GM23338 (cell line): ENCODE results near the gene PRC1. TPM values are rescaled to one million over a fixed set of nuclear protein-coding genes. Genes with fewer than 3 reads are reported as not detected.

Source experiments
- ATAC-seq: fragments of 200-7000 bp; cut with Tn5 transposase; 3 replicates; pipeline ENCODE4 v1.9.1; 2020
- DNase-seq: peaks from one replicate; pipeline ENCODE4 v3.0.0-alpha.2; 2015; ENCODE audit warnings: low spot score
- H2AFZ ChIP-seq: fragments of 200-600 bp; sonication (generic); 2 replicates; pipeline ENCODE4 v1.8.0; 2016; ENCODE audit warnings: antibody characterized with exemption, mild to moderate bottlenecking, moderate library complexity
- H3F3A ChIP-seq: fragments of 200-600 bp; sonication (generic); replicated peaks from 2 replicates; pipeline ENCODE4 v1.8.0; 2017; ENCODE audit warnings: antibody characterized with exemption, mixed run types, low read depth
- H3K27ac ChIP-seq: fragments of 200-600 bp; sonication (generic); 2 replicates; pipeline ENCODE4 v1.6.1; 2016; ENCODE audit warnings: low read depth
- H3K27me3 ChIP-seq: fragments of 200-600 bp; sonication (generic); 2 replicates; pipeline ENCODE4 v1.8.0; 2016; ENCODE audit warnings: mild to moderate bottlenecking, mixed run types, moderate library complexity; ENCODE audit not compliant: insufficient read depth
- H3K36me3 ChIP-seq: fragments of 200-600 bp; sonication (generic); 2 replicates; pipeline ENCODE4 v1.8.0; 2016; ENCODE audit warnings: mild to moderate bottlenecking; ENCODE audit not compliant: insufficient read depth
- H3K4me1 ChIP-seq: fragments of 200-600 bp; sonication (generic); 2 replicates; pipeline ENCODE4 v1.8.0; 2016; ENCODE audit warnings: mild to moderate bottlenecking, moderate library complexity; ENCODE audit not compliant: insufficient read depth
- H3K4me2 ChIP-seq: fragments of 200-600 bp; sonication (generic); 2 replicates; pipeline ENCODE4 v1.7.1; 2017; ENCODE audit warnings: mixed run types
- H3K4me3 ChIP-seq: fragments of 200-600 bp; sonication (generic); 2 replicates; pipeline ENCODE4 v1.6.1; 2016; ENCODE audit warnings: mixed run types
- H3K79me2 ChIP-seq: fragments of 200-600 bp; sonication (generic); replicated peaks from 2 replicates; pipeline ENCODE4 v1.8.0; 2017; ENCODE audit warnings: mild to moderate bottlenecking; ENCODE audit not compliant: insufficient read depth
- H3K9me2 ChIP-seq: fragments of 200-600 bp; sonication (generic); 2 replicates; pipeline ENCODE4 v1.8.0; 2017; ENCODE audit not compliant: insufficient read depth
- H4K20me1 ChIP-seq: fragments of 200-600 bp; sonication (generic); replicated peaks from 2 replicates; pipeline ENCODE4 v1.8.0; 2017; ENCODE audit warnings: mild to moderate bottlenecking; ENCODE audit not compliant: insufficient read depth
- H3K27ac Mint-ChIP-seq: 2 replicates; pipeline ENCODE4 v1.8.0; 2020; ENCODE audit warnings: inconsistent platforms, mild to moderate bottlenecking, moderate library complexity, mixed read lengths
- H3K27me3 Mint-ChIP-seq: 3 replicates; pipeline ENCODE4 v1.8.0; 2022; ENCODE audit warnings: low read depth, mild to moderate bottlenecking, moderate library complexity, mixed read lengths, inconsistent platforms; ENCODE audit not compliant: insufficient read depth, poor library complexity
- H3K36me3 Mint-ChIP-seq: 3 replicates; pipeline ENCODE4 v1.8.0; 2021; ENCODE audit warnings: low read depth, mild to moderate bottlenecking, inconsistent platforms, moderate library complexity, mixed read lengths
- H3K4me1 Mint-ChIP-seq: 3 replicates; pipeline ENCODE4 v1.8.0; 2020; ENCODE audit warnings: mild to moderate bottlenecking, inconsistent platforms, mixed read lengths
- H3K4me3 Mint-ChIP-seq: 3 replicates; pipeline ENCODE4 v1.8.0; 2021; ENCODE audit warnings: moderate library complexity, mild to moderate bottlenecking, inconsistent platforms, mixed read lengths
- H3K9me3 Mint-ChIP-seq: 3 replicates; pipeline ENCODE4 v1.8.0; 2020; ENCODE audit warnings: moderate library complexity, mild to moderate bottlenecking, inconsistent platforms, mixed read lengths
- CREB1 ChIP-seq: fragments of 250-450 bp; sonication (Bioruptor Pico); IDR thresholded peaks from 2 replicates; pipeline ENCODE4 v1.5.0; 2020; ENCODE audit warnings: low read depth, mild to moderate bottlenecking, moderate library complexity
- EZH2 ChIP-seq: fragments of 200-600 bp; sonication (generic); IDR thresholded peaks from one replicate; pipeline ENCODE4 v1.8.0; 2017; ENCODE audit warnings: antibody characterized with exemption, mild to moderate bottlenecking, low read depth; ENCODE audit not compliant: unreplicated experiment
- EZH2phosphoT487 ChIP-seq: fragments of 200-600 bp; sonication (generic); IDR thresholded peaks from one replicate; pipeline ENCODE4 v1.8.1; 2018; ENCODE audit warnings: antibody characterized with exemption; ENCODE audit not compliant: unreplicated experiment
- JUNB ChIP-seq: IDR thresholded peaks from one replicate; pipeline ENCODE4 v1.6.1; 2016; ENCODE audit warnings: antibody characterized with exemption; ENCODE audit not compliant: unreplicated experiment
- NANOG ChIP-seq: IDR thresholded peaks from 2 replicates; pipeline ENCODE4 v1.6.1; 2016; ENCODE audit warnings: antibody characterized with exemption, borderline replicate concordance
- POLR2AphosphoS5 ChIP-seq: IDR thresholded peaks from 2 replicates; pipeline ENCODE4 v1.6.1; 2016; ENCODE audit warnings: antibody characterized with exemption, low read depth
- STAT1 ChIP-seq: IDR thresholded peaks from one replicate; pipeline ENCODE4 v1.6.1; 2016; ENCODE audit warnings: antibody characterized with exemption; ENCODE audit not compliant: unreplicated experiment
- ZNF114 ChIP-seq: fragments of 250-450 bp; sonication (Bioruptor Pico); IDR thresholded peaks from 2 replicates; pipeline ENCODE4 v1.5.0; 2020; ENCODE audit warnings: mild to moderate bottlenecking, moderate library complexity
- ZNF331 ChIP-seq: fragments of 250-450 bp; sonication (Bioruptor Pico); IDR thresholded peaks from 2 replicates; pipeline ENCODE4 v1.5.0; 2020; ENCODE audit warnings: low read depth, mild to moderate bottlenecking, moderate library complexity
- polyA plus RNA-seq: library from polyadenylated mRNA; unstranded; fragments of >200 nt; fragmentation: Nextera tagmentation; extraction: Ambion mirVana; gene quantifications from 2 replicates; pipeline ENCODE4 v1.2.1, GENCODE V29; 2016
- total RNA-seq: library from RNA; depleted of rRNA; stranded (reverse); fragments of >200 nt; shearing (Covaris generic); gene quantifications from 2 replicates; pipeline ENCODE4 v1.2.3, GENCODE V29; 2014
- TF ChIP-seq, protein P1 (sequence below): fragments of 250-450 bp; sonication (Bioruptor Pico); IDR thresholded peaks from 2 replicates; pipeline ENCODE4 v1.5.0; 2020; ENCODE audit warnings: mild to moderate bottlenecking, moderate library complexity
- TF ChIP-seq, protein P2 (sequence below), 2 experiments: fragments of 200-600 bp in 1 of 2; sonication (generic) in 1 of 2; conservative IDR thresholded peaks; 2 replicates each; pipeline versions ENCODE4 v1.5.1 to v1.6.1; 2016 to 2017; ENCODE audit warnings: antibody characterized with exemption in 2 of 2, low read depth in 2 of 2, mild to moderate bottlenecking in 2 of 2, moderate library complexity in 1 of 2
- TF ChIP-seq, protein P3 (sequence below): IDR thresholded peaks from 2 replicates; pipeline ENCODE4 v1.6.1; 2016; ENCODE audit warnings: antibody characterized with exemption
- TF ChIP-seq, protein P4 (sequence below): IDR thresholded peaks from one replicate; pipeline ENCODE4 v1.6.1; 2018; ENCODE audit warnings: antibody characterized with exemption; ENCODE audit not compliant: unreplicated experiment

The PRC1 gene
- total and polyA plus RNA-seq, 2 experiments from 2014 or later = 102 to 150 TPM

DNA sequence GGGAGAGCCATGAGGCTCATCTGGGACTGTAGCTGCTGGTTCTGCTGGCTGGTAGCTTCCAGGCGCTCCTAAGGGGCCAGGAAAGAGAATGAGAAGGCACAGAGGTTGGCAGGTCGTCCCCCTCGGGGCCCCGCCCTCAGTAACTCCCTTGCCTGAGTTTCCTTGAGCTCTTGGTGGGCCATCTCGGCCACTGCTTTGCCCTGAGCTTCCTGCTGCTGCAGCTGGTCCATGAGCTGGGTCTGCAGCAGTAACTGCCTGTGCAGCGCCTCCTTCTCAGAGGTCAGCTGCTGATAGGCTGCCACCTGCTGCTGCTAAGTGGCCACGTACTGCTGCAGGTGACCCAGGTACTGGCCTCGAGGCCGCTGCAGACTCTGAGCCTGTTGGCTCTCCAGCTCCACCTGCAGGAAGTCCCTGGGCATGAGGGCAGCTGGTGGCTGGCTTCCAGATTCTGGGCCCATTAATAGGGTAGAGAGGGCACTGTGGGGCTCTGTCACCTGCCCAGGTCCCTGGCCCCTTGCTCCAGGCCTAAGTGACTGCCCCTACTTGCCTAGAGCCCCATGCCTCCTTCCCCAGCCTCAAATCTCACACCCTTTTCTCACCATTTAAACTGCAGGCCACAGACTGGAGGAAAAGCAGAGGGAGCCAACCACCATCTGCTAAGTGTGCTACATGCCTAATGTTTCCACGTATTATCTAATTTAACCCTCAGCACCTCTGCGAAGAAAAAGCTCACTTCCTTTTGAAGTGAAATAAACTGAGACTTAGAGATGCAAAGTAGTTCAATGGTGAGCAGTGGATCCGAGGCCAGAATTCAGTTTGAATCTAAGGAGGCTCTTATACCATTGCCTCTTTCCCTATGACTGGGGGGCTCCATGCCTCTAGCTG lies 38.8 kb upstream of the PRC1 start:
- Histone ChIP-seq H3K4me3 (peak overlapping the region; percentile 28; the same call in 1 of the 2 replicates), H4K20me1 (no peaks in the 10 kb centered on the region), H3K79me2 (no peaks in the 10 kb centered on the region), H3K27ac (no peak overlapping the region), H3K36me3 (no peaks in the 10 kb centered on the region), H3K4me2 (peak overlapping the region; percentile 66; the same call in 1 of the 2 replicates), H3F3A (no peaks in the 10 kb centered on the region), H3K27me3 (no peaks in the 10 kb centered on the region), H2AFZ (peak overlapping the region; percentile 83), H3K4me1 (no peaks in the 10 kb centered on the region), H3K9me2 (no peaks in the 10 kb centered on the region)
- TF ChIP-seq, protein P1, sequence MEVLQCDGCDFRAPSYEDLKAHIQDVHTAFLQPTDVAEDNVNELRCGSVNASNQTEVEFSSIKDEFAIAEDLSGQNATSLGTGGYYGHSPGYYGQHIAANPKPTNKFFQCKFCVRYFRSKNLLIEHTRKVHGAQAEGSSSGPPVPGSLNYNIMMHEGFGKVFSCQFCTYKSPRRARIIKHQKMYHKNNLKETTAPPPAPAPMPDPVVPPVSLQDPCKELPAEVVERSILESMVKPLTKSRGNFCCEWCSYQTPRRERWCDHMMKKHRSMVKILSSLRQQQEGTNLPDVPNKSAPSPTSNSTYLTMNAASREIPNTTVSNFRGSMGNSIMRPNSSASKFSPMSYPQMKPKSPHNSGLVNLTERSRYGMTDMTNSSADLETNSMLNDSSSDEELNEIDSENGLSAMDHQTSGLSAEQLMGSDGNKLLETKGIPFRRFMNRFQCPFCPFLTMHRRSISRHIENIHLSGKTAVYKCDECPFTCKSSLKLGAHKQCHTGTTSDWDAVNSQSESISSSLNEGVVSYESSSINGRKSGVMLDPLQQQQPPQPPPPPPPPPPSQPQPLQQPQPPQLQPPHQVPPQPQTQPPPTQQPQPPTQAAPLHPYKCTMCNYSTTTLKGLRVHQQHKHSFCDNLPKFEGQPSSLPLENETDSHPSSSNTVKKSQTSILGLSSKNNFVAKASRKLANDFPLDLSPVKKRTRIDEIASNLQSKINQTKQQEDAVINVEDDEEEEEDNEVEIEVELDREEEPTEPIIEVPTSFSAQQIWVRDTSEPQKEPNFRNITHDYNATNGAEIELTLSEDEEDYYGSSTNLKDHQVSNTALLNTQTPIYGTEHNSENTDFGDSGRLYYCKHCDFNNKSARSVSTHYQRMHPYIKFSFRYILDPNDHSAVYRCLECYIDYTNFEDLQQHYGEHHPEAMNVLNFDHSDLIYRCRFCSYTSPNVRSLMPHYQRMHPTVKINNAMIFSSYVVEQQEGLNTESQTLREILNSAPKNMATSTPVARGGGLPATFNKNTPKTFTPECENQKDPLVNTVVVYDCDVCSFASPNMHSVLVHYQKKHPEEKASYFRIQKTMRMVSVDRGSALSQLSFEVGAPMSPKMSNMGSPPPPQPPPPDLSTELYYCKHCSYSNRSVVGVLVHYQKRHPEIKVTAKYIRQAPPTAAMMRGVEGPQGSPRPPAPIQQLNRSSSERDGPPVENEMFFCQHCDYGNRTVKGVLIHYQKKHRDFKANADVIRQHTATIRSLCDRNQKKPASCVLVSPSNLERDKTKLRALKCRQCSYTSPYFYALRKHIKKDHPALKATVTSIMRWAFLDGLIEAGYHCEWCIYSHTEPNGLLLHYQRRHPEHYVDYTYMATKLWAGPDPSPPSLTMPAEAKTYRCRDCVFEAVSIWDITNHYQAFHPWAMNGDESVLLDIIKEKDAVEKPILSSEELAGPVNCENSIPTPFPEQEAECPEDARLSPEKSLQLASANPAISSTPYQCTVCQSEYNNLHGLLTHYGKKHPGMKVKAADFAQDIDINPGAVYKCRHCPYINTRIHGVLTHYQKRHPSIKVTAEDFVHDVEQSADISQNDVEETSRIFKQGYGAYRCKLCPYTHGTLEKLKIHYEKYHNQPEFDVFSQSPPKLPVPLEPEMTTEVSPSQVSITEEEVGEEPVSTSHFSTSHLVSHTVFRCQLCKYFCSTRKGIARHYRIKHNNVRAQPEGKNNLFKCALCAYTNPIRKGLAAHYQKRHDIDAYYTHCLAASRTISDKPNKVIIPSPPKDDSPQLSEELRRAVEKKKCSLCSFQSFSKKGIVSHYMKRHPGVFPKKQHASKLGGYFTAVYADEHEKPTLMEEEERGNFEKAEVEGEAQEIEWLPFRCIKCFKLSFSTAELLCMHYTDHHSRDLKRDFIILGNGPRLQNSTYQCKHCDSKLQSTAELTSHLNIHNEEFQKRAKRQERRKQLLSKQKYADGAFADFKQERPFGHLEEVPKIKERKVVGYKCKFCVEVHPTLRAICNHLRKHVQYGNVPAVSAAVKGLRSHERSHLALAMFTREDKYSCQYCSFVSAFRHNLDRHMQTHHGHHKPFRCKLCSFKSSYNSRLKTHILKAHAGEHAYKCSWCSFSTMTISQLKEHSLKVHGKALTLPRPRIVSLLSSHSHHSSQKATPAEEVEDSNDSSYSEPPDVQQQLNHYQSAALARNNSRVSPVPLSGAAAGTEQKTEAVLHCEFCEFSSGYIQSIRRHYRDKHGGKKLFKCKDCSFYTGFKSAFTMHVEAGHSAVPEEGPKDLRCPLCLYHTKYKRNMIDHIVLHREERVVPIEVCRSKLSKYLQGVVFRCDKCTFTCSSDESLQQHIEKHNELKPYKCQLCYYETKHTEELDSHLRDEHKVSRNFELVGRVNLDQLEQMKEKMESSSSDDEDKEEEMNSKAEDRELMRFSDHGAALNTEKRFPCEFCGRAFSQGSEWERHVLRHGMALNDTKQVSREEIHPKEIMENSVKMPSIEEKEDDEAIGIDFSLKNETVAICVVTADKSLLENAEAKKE (CRISPR knock-in tag) = peak; percentile 71
- TF ChIP-seq STAT1 = no peak
- peak; percentile 49; the same call in 1 of the 2 replicates for TF ChIP-seq POLR2AphosphoS5
- TF ChIP-seq, protein P2, sequence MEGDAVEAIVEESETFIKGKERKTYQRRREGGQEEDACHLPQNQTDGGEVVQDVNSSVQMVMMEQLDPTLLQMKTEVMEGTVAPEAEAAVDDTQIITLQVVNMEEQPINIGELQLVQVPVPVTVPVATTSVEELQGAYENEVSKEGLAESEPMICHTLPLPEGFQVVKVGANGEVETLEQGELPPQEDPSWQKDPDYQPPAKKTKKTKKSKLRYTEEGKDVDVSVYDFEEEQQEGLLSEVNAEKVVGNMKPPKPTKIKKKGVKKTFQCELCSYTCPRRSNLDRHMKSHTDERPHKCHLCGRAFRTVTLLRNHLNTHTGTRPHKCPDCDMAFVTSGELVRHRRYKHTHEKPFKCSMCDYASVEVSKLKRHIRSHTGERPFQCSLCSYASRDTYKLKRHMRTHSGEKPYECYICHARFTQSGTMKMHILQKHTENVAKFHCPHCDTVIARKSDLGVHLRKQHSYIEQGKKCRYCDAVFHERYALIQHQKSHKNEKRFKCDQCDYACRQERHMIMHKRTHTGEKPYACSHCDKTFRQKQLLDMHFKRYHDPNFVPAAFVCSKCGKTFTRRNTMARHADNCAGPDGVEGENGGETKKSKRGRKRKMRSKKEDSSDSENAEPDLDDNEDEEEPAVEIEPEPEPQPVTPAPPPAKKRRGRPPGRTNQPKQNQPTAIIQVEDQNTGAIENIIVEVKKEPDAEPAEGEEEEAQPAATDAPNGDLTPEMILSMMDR (conservative IDR thresholded peaks at IDR 0.05; ENCODE audit: low read depth in 2 of 2) = peak; percentile 66 to 89
- TF ChIP-seq NANOG = no peak
- TF ChIP-seq, protein P3, sequence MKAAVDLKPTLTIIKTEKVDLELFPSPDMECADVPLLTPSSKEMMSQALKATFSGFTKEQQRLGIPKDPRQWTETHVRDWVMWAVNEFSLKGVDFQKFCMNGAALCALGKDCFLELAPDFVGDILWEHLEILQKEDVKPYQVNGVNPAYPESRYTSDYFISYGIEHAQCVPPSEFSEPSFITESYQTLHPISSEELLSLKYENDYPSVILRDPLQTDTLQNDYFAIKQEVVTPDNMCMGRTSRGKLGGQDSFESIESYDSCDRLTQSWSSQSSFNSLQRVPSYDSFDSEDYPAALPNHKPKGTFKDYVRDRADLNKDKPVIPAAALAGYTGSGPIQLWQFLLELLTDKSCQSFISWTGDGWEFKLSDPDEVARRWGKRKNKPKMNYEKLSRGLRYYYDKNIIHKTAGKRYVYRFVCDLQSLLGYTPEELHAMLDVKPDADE = no peak
- no peak; the same call in 1 of the 2 replicates for TF ChIP-seq ZNF114 (CRISPR knock-in tag)
- TF ChIP-seq EZH2phosphoT487 = no peak
- no peak for TF ChIP-seq JUNB
- TF ChIP-seq, protein P4, sequence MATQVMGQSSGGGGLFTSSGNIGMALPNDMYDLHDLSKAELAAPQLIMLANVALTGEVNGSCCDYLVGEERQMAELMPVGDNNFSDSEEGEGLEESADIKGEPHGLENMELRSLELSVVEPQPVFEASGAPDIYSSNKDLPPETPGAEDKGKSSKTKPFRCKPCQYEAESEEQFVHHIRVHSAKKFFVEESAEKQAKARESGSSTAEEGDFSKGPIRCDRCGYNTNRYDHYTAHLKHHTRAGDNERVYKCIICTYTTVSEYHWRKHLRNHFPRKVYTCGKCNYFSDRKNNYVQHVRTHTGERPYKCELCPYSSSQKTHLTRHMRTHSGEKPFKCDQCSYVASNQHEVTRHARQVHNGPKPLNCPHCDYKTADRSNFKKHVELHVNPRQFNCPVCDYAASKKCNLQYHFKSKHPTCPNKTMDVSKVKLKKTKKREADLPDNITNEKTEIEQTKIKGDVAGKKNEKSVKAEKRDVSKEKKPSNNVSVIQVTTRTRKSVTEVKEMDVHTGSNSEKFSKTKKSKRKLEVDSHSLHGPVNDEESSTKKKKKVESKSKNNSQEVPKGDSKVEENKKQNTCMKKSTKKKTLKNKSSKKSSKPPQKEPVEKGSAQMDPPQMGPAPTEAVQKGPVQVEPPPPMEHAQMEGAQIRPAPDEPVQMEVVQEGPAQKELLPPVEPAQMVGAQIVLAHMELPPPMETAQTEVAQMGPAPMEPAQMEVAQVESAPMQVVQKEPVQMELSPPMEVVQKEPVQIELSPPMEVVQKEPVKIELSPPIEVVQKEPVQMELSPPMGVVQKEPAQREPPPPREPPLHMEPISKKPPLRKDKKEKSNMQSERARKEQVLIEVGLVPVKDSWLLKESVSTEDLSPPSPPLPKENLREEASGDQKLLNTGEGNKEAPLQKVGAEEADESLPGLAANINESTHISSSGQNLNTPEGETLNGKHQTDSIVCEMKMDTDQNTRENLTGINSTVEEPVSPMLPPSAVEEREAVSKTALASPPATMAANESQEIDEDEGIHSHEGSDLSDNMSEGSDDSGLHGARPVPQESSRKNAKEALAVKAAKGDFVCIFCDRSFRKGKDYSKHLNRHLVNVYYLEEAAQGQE = no peak
- TF ChIP-seq ZNF331 (CRISPR knock-in tag) = no peak
- TF ChIP-seq CREB1 (CRISPR knock-in tag) = peak; percentile 52; the same call in 1 of the 2 replicates
- no peak for TF ChIP-seq EZH2
- H3K27ac Mint-ChIP-seq = no peak overlapping the region
- peaks cover 10% of the 10 kb centered on the region for H3K4me1 Mint-ChIP-seq
- peak overlapping the region; percentile 21; the same call in 1 of the 3 replicates for H3K4me3 Mint-ChIP-seq
- no peaks in the 10 kb centered on the region for H3K9me3 Mint-ChIP-seq
- H3K27me3 Mint-ChIP-seq = peaks cover 7% of the 10 kb centered on the region
- DNase-seq = peak; percentile 87
- peak; percentile 93 for ATAC-seq
- H3K36me3 Mint-ChIP-seq = no peaks in the 10 kb centered on the region
